ENCODE data around the gene CDC42EP4.

The CDC42EP4 gene

DNA sequence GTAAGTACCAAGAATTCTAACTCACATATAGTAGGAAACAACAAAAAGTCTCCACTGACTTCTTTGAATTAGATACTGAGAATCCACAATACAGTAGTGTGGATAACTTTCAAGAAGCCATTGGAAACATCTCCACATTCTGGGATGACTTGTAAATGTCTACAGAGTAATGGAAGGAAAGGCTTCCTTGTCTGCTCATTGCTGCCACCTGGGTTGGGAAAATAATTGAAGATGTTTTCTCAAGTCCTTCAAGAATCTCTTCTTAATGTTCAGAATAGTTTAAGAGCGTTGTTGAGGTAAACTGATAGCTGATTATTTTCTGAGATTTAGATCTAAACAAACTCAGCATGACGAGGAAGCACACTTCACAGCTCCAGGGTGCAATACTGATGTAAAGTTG is 64.1 kb downstream of the CDC42EP4 start:
- DNase-seq = no peak

DNA sequence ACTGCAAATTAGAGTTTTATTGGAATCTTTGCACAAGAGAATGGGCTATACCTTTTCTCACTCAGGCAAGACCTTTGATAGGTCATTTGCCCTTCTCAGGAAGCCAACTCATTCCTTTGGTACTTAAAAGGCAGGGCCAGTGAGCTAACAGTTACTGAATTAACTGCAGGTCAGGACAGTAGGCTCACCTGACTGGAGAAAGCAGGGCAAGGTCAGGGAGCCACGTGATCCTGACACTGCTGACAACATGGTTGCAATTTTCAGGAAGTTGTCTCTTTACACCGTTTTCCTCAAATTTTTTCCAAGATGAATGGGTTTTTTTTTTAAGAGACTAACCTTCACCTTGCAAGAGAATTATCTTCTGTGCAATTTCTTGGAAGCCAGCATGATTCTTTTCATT is 71.2 kb downstream of the CDC42EP4 start:
- DNase-seq = no peak

DNA sequence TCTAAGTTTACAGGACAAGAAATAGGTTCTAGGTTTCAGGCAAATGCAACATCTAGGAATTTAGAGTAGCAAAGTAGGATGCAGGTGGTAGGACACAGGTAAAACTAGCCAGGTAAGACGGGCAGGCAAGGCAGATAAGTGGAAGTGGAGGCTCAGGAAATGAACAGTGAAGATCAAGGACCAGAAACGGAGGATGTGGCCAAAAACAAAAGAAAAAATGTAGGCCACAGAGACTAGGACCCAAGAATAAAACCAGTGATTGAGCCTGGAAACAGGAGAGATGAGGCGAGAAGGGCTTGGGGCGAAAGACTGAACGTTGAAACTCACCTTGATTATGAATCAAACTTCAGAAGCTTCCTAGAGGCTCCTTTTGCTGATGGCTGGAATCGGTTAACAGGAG is 74.1 kb downstream of the CDC42EP4 start:
- no peak for DNase-seq

GRCh38 chr17:73234736-73235135 is 77.1 kb downstream of the CDC42EP4 start:
- DNase-seq = no peak

Measured in NCI-H1694 (cell line).